Dermis microvascular lymphatic vessel endothelial cell (primary cell): ENCODE measurements around the gene SAPCD2. TPM values are rescaled to one million over a fixed set of nuclear protein-coding genes. Genes with fewer than 3 reads are reported as not detected.

ENCODE experiments used
- DNase-seq, 2 donors: peaks; one replicate each; pipeline versions ENCODE4 v3.0.0 to v3.0.0-alpha.2; 2010; ENCODE audit warnings: low read depth in 2 of 2
- total RNA-seq: library from RNA; depleted of rRNA; stranded (reverse); fragments of >200 nt; gene quantifications from 2 replicates; pipeline ENCODE4 v1.2.1, GENCODE V29; 2014

SAPCD2 gene
- total RNA-seq, 1 donor from 2014 or later: 10.3 TPM

DNA sequence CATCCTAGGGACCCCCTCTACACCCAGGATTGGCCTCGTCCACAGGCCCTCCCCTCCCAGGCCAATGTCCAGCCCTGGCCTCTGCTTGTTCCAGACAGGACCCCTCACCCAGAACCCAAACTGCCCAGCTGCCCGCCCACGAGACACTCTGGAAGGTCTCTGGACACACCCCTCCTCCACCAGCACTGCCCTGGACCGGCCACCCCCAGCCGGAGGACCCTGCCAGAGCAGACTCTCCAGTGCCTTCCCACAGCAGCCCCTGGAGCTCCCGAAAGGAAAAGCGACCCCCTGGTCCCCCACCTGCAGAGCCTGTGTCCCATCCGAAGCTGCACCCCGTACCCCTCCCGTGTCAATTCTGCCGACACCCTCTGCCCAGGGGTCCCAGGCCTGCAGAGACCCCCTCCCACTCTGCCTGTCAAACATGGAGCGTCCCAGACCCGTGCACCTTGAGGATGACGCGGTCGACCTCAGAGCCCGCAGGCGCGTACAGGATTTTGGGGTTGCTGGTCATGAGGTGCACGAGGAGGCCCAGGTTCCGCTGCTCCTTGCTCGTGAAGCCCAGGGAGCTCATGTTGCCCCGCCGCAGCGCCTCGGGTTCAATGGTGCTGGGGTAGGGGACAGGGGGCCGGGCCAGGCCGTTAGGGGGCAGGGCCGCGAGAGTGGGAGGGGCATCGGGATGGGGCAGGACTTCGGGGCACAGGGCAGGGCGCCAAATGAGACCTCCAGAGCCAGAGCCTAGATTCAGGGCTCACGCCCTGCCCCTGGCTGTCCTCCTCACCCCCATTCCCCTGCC is 50.3 kb downstream of the SAPCD2 start:
- DNase-seq: no peak

DNA sequence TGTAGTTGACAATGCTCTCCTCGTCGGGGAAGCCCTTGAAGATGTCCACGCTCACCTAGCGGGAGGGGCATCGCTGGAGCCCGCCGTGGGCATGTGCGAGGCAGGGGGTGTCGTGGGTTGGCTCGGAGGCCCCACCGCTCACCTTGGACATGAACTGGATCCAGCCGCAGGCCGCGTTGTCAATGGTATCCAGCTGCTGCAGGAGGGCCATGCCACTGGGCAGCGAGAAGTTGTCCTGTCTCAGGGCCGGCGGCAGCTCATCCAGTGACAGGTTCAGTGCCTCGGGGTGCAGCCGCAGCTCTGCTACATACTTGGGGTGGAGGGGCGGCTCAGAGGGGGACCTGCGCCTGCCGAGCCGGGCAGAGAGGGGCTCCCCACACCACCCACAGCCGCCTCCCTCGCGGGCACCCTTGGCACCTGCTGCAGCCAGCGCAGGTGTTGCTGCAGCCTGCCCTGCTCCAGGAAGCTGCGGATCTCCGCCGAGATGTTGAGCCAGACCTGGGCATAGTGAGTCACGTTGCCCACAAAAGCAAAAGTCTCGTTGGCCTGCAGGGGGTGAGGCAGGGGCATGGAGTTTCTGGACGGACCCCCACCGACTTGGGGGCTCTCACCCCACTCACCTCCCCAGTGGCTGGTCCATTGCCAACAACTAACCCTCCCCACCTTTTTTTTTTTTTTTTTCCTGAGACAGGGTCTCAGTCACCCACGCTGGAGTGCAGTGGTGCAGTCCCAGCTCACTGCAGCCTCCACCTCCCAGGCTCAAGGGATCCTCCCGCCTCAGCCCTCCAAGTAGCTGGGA is 51.4 kb downstream of the SAPCD2 start:
- DNase-seq: no peak

DNA sequence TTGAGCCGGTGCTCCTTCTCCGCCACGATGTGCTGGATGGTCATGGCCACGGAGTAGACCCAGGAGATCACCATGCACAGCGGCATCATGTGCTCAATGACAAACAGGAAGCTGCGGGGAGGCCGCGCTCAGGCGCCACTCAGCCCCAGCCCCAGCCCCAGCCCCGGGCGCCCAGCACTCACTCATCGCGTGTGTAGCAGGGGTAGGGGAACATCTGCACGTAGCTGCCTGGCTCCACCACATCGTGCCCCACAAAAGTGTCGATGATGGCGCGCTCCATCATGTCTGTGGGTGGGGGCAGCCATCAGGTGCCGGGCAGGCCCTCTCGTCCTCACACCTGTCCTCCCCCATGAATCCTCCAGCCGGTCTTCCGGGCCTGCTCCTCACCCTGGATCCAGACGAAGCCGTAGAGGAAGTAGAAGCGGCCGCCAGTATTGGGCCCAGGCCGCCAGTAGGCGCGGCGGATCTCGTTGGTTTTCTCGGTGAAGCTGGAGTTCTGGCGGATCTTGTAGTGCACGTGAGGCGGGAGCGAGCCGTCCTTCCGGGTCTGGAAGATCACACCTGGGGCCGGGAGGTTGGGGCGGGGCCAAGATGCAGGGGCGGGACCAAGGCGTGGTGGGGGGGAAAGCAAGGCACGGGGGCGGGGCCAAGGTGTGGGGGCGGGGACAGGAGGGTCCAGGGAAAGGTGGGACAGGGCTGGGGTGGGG is 52.4 kb downstream of the SAPCD2 start:
- no peak for DNase-seq

DNA sequence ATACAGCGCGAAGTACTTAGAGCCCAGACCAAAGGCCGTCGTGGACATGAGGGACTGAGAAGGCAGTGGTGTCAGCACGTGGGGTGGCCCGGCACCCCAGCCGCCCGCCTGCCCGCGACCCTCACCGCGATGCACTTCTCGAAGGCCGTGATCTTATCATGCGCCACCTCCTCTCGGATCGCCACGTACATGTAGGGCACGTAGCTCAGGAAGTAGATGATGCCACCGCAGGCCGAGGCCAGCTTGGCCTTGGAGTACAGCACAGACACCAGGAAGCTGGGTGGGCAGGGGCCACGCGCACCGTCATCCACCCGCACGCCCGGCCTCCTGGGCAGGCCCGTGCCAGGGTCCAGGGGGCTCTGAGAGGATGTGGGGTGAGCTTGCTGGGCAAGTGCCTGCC is 53.3 kb downstream of the SAPCD2 start:
- no peak for DNase-seq

DNA sequence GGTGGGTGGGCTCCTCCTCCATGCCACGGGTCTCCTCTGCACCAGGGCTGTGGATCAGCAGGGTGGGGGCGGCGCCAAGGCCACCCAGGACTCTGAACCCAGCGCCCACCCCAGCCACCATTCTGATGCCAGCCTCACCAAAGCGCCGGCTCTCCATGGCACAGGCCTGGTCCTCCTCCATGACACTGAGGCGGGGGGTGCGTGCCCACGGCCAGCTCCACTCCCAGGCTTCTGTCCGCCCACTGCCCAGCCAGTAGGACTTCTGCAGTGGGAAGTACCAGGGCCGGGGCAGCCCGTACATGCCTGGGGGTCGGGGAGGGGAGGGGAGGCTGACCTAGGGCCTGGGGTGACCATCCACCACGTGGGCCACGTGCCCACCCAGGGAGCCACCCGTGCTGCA is 53.9 kb downstream of the SAPCD2 start:
- DNase-seq: no peak

DNA sequence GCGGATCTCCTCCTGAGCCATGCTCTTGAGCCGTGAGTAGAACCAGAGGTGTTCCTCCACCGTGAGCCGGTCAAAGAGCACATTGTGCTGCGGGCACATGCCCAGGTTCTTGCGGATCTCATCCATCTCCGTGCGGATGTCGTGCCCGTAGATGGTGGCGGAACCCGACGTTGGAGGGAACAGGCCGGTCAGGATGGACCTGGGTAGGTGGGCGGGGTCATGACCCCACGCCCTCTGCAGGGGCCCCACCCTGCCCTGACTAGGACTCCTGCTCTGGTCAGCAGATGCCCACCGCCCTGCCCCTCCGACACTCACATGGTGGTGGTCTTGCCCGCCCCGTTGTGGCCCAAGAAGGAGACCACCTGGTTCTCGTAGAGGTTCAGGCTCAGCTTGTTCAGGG is 54.4 kb downstream of the SAPCD2 start:
- DNase-seq: no peak

DNA sequence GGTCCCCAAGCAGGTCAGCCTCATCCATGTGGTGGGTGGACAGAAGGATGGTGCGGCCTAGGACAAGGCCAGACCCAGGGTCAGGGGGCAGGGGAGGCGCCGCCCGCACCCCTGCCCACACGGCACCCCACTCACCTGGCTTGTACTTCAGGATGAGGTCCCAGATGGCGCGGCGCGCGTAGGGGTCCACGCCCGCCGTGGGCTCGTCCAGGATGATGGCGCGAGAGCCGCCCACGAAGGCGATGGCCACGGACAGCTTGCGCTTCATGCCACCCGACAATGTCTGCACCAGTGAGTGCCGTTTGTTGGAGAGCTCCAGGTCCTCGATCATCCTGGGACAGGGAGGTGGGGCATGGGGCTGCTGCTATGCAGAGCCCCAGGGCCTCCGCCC is 54.8 kb downstream of the SAPCD2 start:
- no peak for DNase-seq

DNA sequence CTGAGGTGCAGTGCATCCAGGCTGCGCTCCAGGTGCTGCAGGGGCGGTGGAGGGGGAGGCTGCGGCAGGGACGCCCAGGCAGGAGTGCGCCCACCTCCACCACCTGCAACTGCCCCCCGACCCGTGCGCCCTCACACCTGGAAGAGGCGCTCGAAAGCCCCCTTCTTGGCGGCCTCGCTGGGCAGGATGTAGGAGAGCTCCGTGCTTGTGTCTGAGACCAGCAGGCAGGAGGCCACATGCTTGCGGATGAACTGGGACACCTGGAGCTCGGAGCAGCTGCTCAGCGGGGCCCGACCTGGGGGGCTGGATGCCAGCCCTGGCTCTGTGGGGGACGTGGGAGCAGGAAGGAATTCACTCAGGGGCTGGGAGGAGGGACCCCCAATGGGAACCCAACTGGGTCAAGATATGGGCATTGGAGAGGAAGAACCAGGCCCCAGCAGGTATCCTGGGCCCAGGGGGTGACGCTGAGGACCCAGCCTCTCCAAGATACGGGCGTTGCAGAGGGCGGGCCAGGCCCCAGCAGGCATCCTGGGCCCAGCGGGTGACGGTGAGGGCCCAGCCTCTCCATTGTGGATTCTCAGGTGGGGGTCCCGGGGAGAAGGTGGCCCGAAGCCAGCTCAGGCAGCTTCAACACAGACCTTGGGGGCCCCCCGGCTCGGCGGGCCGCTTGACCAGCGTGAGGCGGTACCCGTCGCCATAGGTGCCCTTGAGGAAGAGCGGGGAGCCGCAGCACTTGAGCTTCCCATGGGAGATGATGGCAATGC is 55.4 kb downstream of the SAPCD2 start:
- DNase-seq: no peak

DNA sequence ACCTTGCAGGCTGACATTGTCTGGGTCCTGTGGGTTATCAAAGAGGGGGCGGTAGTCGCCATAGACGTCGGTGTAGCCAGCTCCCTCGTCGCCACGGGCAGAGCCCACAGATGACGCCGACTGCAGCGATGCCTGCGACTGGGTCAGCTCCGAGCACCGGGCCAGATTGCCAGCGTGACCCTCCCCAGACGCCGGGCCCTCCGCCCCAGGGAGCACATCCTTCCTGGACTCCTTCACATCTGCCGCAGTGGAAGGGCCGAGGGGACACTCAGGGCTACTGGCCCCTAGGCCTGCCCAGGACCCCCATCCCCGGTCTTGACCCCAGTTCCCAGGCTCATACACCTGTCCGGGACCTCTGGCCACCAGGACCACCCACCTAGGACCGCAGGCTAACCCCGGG is 56.2 kb downstream of the SAPCD2 start:
- DNase-seq: no peak

DNA sequence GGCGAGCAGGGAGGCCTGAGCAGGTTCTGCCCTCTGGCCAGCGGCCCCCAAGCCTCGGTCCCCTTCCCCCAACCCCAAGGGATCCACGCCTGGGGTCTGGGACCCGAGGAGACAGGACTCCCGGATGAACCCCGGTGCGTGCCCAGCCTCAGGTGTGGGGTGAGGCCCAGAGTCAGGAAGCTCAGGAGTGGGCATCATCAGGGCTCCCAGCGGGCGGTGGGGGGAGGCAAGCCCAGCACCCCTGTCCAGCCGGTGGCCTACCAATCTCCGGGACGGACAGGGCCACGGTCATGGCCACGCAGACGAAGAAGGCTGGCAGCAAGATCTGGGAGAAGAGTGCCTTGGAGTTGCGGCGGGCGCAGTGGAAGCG is 56.8 kb downstream of the SAPCD2 start:
- no peak for DNase-seq

DNA sequence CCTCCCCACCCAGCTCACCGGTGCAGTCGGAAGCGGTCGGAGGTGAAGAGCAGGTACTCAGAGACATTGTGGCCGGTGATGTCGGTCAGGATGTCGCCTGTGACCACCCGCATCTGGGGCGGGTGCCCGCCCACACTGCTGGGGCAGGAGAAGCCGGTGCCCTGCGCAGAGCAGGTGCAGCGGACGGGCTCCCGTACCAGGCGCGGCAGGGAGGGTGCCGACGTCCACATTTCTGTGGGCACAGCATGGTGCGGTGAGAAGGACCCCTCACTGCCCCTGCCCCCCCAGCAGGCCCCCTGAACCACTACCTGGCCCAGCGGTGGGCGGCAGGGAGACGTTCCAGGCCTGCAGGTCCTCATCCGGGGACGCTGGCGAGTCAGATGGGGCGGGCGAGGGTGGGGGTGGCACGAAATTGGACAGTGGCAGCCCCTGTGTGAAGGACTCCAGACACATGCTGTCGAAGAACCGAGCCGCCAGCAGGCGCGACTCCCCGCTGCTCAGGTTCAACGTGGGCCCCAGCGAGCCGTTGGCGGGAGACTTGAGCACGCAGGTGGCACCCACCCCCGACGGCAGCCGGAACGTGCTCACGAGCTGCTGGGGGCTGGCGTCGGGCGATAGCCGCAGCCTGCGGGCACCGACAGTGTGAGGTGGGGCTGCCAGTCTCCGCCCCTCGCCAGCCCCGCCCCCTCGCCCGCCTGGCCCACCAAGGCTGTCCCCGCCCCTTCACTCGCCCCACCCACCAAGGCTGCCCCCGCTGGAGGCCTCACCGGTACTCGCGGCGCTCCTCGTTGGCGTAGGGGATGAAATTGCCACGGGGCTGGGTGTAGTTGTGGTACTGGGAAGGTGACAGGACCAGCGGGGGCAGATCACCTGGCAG is 57.4 kb downstream of the SAPCD2 start:
- no peak for DNase-seq

Other genes with a start within 250 kb of the SAPCD2 start
- gene AJM1, start 228.1 kb downstream of the SAPCD2 start, total RNA-seq: 0.51 and 0.89 TPM in 2 replicates
- gene PHPT1, start 221.1 kb downstream of the SAPCD2 start, total RNA-seq: 207 and 242 TPM in 2 replicates
- gene MAMDC4, start 218.2 kb downstream of the SAPCD2 start, total RNA-seq: 0.64 and 1.1 TPM in 2 replicates
- gene EDF1, start 204.2 kb downstream of the SAPCD2 start, total RNA-seq: 236 and 240 TPM in 2 replicates
- gene TRAF2, start 184.0 kb downstream of the SAPCD2 start, total RNA-seq: 13.0 and 21.9 TPM in 2 replicates
- gene FBXW5, start 125.8 kb downstream of the SAPCD2 start, total RNA-seq: 130 and 218 TPM in 2 replicates
- 0.51 and 0.77 TPM in 2 replicates for gene C8G, start 125.3 kb downstream of the SAPCD2 start, total RNA-seq
- gene LCN12, start 118.3 kb downstream of the SAPCD2 start, total RNA-seq: not detected in 2 replicates
- gene PTGDS, start 93.1 kb downstream of the SAPCD2 start, total RNA-seq: 0.13 and 0.25 TPM in 2 replicates
- not detected in 2 replicates for gene LCNL1, start 87.6 kb downstream of the SAPCD2 start, total RNA-seq
- gene PAXX, start 78.1 kb downstream of the SAPCD2 start, total RNA-seq: 6.7 and 8.5 TPM in 2 replicates
- gene CLIC3, start 74.0 kb downstream of the SAPCD2 start, total RNA-seq: not detected in 2 replicates
- gene ABCA2, start 42.3 kb downstream of the SAPCD2 start, total RNA-seq: 4.5 and 9.9 TPM in 2 replicates
- gene FUT7, start 38.5 kb downstream of the SAPCD2 start, total RNA-seq: not detected in 2 replicates
- 10.0 and 14.4 TPM in 2 replicates for gene NPDC1, start 24.4 kb downstream of the SAPCD2 start, total RNA-seq
- gene ENTPD2, start 16.5 kb downstream of the SAPCD2 start, total RNA-seq: not detected in 2 replicates
- gene UAP1L1, start 7.0 kb upstream of the SAPCD2 start, total RNA-seq: 12.8 and 30.1 TPM in 2 replicates
- 42.7 and 56.8 TPM in 2 replicates for gene MAN1B1, start 16.4 kb upstream of the SAPCD2 start, total RNA-seq
- gene DPP7, start 44.2 kb upstream of the SAPCD2 start, total RNA-seq: 66.8 and 112 TPM in 2 replicates
- 0.13 TPM in 1 of 2 replicates, not detected in the other for gene GRIN1, start 68.6 kb upstream of the SAPCD2 start, total RNA-seq
- 0.13 TPM in 1 of 2 replicates, not detected in the other for gene LRRC26, start 99.5 kb upstream of the SAPCD2 start, total RNA-seq
- gene TMEM210, start 101.5 kb upstream of the SAPCD2 start, total RNA-seq: not detected in 2 replicates
- 15.1 and 22.1 TPM in 2 replicates for gene ANAPC2, start 118.0 kb upstream of the SAPCD2 start, total RNA-seq
- gene SSNA1, start 118.1 kb upstream of the SAPCD2 start, total RNA-seq: 90.5 and 93.1 TPM in 2 replicates
- 3.3 and 4.4 TPM in 2 replicates for gene TPRN, start 130.2 kb upstream of the SAPCD2 start, total RNA-seq
- gene TMEM203, start 135.1 kb upstream of the SAPCD2 start, total RNA-seq: 19.8 and 25.7 TPM in 2 replicates
- 2.4 and 3.2 TPM in 2 replicates for gene NDOR1, start 135.1 kb upstream of the SAPCD2 start, total RNA-seq
- under 0.01 and 0.13 TPM in 2 replicates for gene RNF208, start 151.7 kb upstream of the SAPCD2 start, total RNA-seq
- gene CYSRT1, start 154.6 kb upstream of the SAPCD2 start, total RNA-seq: 0.13 and 0.25 TPM in 2 replicates
- under 0.01 TPM in 1 of 2 replicates, not detected in the other for gene RNF224, start 156.9 kb upstream of the SAPCD2 start, total RNA-seq
- gene SLC34A3, start 160.3 kb upstream of the SAPCD2 start, total RNA-seq: not detected in 2 replicates
- 127 and 144 TPM in 2 replicates for gene TUBB4B, start 170.7 kb upstream of the SAPCD2 start, total RNA-seq
- not detected in 2 replicates for gene STPG3, start 180.7 kb upstream of the SAPCD2 start, total RNA-seq
- gene NELFB, start 184.8 kb upstream of the SAPCD2 start, total RNA-seq: 55.4 and 56.7 TPM in 2 replicates
- 23.5 and 31.4 TPM in 2 replicates for gene TOR4A, start 207.2 kb upstream of the SAPCD2 start, total RNA-seq
- 36.6 and 52.0 TPM in 2 replicates for gene NRARP, start 231.7 kb upstream of the SAPCD2 start, total RNA-seq